ENCODE measurements around the gene PDE8B. TPM values are rescaled to one million over a fixed set of nuclear protein-coding genes. Genes with fewer than 3 reads are reported as not detected.

Gene PDE8B
- total RNA-seq, 1 experiment from 2014 or later, result 0.07 TPM

DNA sequence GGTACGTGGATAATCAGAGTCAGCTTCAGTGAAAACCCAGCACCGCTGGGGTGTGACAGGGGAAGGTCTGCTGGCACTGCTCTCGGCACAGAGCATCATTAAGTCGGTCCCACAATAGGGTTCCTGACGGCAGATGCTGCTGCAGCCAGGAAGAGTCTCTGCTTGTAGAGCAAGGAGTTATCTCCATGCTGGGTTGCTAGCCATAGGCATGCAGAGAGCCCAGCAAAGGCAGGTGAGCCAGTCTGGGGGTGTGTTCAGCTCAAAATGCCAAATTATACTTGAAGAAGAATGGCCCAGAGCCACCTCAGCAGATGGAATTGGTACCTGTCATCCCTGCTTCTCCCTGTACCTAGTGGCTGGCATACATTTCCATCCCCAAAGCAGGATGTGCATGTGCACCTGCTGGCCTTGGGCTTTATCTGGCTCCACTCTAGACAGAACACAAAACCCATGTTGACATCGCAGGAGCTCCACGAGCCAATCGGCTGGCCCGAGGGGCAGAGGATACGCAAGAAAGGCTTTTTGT lies 180.8 kb downstream of the PDE8B start:
- Histone ChIP-seq H2BK5ac (ENCODE audit: insufficient read length, low read length) (no peak overlapping the region), H3K23ac (ENCODE audit: insufficient read length, low read depth, low read length) (no peak overlapping the region), H3K56ac (ENCODE audit: insufficient read length, low read depth, low read length) (no peak overlapping the region), H3K14ac (ENCODE audit: insufficient read depth, low read length) (no peak overlapping the region), H3T11ph (ENCODE audit: low read length) (no peak overlapping the region), H3K27me3 (ENCODE audit: insufficient read depth, low read length) (no peaks in the 10 kb centered on the region), H2BK120ac (ENCODE audit: low read depth, low read length, poor library complexity, severe bottlenecking) (no peak overlapping the region), H3K4ac (ENCODE audit: low read depth, low read length) (no peak overlapping the region), H4K8ac (replicated peaks; ENCODE audit: insufficient read length, low read depth, low read length) (no peak overlapping the region), H2BK12ac (ENCODE audit: insufficient read length, low read depth, low read length) (no peak overlapping the region), H2BK15ac (ENCODE audit: low read depth, low read length) (no peak overlapping the region), H2BK20ac (ENCODE audit: low read depth, low read length, poor library complexity, severe bottlenecking) (no peak overlapping the region), H3K4me1 (ENCODE audit: insufficient read depth, low read length) (no peaks in the 10 kb centered on the region), H2AK5ac (ENCODE audit: insufficient read length, low read length) (no peak overlapping the region), H4K5ac (ENCODE audit: insufficient read length, low read depth, low read length) (no peak overlapping the region), H2AFZ (ENCODE audit: low read length) (no peak overlapping the region), H3K9ac (ENCODE audit: extremely low read depth, insufficient read length, low read length) (no peak overlapping the region), H3K27ac (ENCODE audit: insufficient read length, low read depth, low read length) (no peak overlapping the region), H3K23me2 (ENCODE audit: insufficient read length, low read depth, low read length, poor library complexity, severe bottlenecking) (no peaks in the 10 kb centered on the region), H3K18ac (ENCODE audit: insufficient read length, low read depth, low read length) (no peak overlapping the region), H3K79me2 (ENCODE audit: insufficient read depth, low read length) (no peaks in the 10 kb centered on the region), H3K4me2 (ENCODE audit: insufficient read depth, insufficient read length, low read length) (no peak overlapping the region), H3K79me1 (ENCODE audit: insufficient read depth, low read depth, low read length, poor library complexity, severe bottlenecking) (no peaks in the 10 kb centered on the region), H4K91ac (ENCODE audit: insufficient read length, low read depth, low read length) (no peak overlapping the region), H3K9me3 (ENCODE audit: control insufficient read depth, low read depth, low read length) (no peaks in the 10 kb centered on the region), H4K20me1 (ENCODE audit: control insufficient read depth, insufficient read depth, insufficient read length) (no peaks in the 10 kb centered on the region)
- WGBS (ENCODE audit: extremely low coverage, insufficient read length, low lambda C conversion rate), result no CpG with 5 or more reads among the region's 10 CpGs
- Mint-ChIP-seq H3K4me1 (peaks cover 0 to 6% of the 10 kb centered on the region in 2 experiments; a peak in 3 of 4 replicates), H3K4me3 (no peak overlapping the region), H3K27ac (no peak overlapping the region), H3K27me3 (ENCODE audit: low read depth) (peaks cover 2% of the 10 kb centered on the region; the same call in 1 of the 2 replicates), H3K9me3 (peaks cover 3% of the 10 kb centered on the region in 2 experiments; a peak in 2 of 5 replicates), H3K36me3 (ENCODE audit: insufficient read depth in 1 of 3, low read depth in 3 of 3) (peaks cover 0 to 8% (median 0%) of the 10 kb centered on the region in 3 experiments; a peak in 2 of 7 replicates)
- TF ChIP-seq, protein P1, sequence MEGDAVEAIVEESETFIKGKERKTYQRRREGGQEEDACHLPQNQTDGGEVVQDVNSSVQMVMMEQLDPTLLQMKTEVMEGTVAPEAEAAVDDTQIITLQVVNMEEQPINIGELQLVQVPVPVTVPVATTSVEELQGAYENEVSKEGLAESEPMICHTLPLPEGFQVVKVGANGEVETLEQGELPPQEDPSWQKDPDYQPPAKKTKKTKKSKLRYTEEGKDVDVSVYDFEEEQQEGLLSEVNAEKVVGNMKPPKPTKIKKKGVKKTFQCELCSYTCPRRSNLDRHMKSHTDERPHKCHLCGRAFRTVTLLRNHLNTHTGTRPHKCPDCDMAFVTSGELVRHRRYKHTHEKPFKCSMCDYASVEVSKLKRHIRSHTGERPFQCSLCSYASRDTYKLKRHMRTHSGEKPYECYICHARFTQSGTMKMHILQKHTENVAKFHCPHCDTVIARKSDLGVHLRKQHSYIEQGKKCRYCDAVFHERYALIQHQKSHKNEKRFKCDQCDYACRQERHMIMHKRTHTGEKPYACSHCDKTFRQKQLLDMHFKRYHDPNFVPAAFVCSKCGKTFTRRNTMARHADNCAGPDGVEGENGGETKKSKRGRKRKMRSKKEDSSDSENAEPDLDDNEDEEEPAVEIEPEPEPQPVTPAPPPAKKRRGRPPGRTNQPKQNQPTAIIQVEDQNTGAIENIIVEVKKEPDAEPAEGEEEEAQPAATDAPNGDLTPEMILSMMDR (conservative IDR thresholded peaks at IDR 0.05), result no peak
- DNase-seq, result no peak
